PFSK-1 (cell line): ENCODE results near the gene CCDC33.

Experiments
- FOXP2 ChIP-seq: optimal IDR thresholded peaks from 2 replicates; pipeline ENCODE3; 2011; ENCODE audit warnings: borderline replicate concordance, control low read depth, inconsistent platforms; ENCODE audit not compliant: insufficient read depth; ENCODE audit errors: extremely low read length, extremely low read depth
- POLR2AphosphoS5 ChIP-seq: IDR thresholded peaks from 2 replicates; pipeline ENCODE4 v1.6.1; 2012; ENCODE audit warnings: low read depth, mild to moderate bottlenecking, control low read depth, low read length, moderate library complexity
- SIN3A ChIP-seq: IDR thresholded peaks from 2 replicates; pipeline ENCODE4 v1.6.1; 2012; ENCODE audit warnings: mild to moderate bottlenecking, low read length, moderate library complexity, borderline replicate concordance; ENCODE audit not compliant: insufficient read depth
- TAF1 ChIP-seq: IDR thresholded peaks from 2 replicates; pipeline ENCODE4 v1.6.1; 2012; ENCODE audit warnings: low read length, control low read depth, borderline replicate concordance; ENCODE audit not compliant: insufficient read depth
- TF ChIP-seq, protein P1 (sequence below), 2 experiments: IDR thresholded peaks; 2 replicates each; pipeline versions ENCODE4 v1.6.1 to v1.8.0; 2011 to 2012; ENCODE audit warnings: low read depth in 2 of 2, low read length in 2 of 2, control low read depth in 1 of 2, inconsistent platforms in 1 of 2, mild to moderate bottlenecking in 1 of 2, moderate library complexity in 1 of 2; ENCODE audit not compliant: insufficient read depth in 1 of 2

The CCDC33 gene

DNA sequence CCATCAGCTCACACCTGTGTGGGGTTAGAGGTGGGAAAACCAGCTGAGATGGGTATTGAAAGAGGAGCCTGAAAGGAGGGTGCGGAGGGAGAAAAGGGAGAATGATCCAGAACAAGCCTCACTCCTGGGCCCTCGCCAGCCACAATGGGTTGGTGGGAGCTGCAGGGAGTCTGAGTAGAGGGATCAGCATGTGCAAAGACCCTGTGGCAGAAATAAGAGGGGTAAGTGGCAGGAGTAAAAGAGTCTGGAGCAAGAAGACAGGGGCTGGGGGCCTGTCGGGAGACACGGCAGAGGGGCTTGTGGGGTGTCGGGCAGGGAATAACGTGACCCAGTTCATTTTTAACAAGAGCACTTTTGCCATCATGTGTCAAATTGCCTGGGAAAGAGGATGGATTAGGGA is 34.0 kb downstream of the CCDC33 start:
- no peak for TF ChIP-seq FOXP2

DNA sequence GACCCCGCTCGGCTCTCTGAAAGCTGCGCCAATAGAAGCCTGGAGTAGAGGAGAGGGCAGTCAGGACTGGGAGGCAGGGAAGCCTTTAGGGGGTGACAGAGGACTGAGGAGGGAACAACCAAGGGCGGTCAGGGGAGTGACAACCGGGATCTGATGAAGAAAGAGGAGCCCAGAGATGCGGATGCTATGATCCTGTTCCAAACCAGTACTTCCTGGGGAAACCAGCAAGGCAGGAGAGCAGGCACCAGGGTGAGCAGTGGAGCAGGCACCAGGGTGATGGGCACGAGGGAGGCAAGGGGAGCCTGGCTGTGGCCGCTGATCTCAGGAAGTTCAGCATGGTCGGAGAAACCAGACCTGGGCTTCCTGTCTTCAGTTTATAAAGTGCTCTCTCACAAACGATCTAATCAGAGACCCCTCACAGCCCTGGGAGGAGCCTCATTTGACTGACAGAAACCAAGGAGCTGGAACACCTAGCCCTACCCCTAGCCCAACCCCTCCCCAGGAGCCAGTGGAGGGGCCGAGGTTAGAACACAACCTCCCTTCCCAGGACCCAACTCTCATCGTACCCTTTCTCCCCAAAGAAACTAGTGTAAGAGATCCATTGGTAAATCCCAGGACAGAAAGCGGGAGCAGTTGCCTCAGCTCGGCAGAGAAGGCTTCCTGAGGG is 34.9 kb downstream of the CCDC33 start:
- TF ChIP-seq, protein P1, sequence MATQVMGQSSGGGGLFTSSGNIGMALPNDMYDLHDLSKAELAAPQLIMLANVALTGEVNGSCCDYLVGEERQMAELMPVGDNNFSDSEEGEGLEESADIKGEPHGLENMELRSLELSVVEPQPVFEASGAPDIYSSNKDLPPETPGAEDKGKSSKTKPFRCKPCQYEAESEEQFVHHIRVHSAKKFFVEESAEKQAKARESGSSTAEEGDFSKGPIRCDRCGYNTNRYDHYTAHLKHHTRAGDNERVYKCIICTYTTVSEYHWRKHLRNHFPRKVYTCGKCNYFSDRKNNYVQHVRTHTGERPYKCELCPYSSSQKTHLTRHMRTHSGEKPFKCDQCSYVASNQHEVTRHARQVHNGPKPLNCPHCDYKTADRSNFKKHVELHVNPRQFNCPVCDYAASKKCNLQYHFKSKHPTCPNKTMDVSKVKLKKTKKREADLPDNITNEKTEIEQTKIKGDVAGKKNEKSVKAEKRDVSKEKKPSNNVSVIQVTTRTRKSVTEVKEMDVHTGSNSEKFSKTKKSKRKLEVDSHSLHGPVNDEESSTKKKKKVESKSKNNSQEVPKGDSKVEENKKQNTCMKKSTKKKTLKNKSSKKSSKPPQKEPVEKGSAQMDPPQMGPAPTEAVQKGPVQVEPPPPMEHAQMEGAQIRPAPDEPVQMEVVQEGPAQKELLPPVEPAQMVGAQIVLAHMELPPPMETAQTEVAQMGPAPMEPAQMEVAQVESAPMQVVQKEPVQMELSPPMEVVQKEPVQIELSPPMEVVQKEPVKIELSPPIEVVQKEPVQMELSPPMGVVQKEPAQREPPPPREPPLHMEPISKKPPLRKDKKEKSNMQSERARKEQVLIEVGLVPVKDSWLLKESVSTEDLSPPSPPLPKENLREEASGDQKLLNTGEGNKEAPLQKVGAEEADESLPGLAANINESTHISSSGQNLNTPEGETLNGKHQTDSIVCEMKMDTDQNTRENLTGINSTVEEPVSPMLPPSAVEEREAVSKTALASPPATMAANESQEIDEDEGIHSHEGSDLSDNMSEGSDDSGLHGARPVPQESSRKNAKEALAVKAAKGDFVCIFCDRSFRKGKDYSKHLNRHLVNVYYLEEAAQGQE (IDR thresholded peaks at IDR 0.05; ENCODE audit: insufficient read depth in 1 of 2, low read depth in 2 of 2, low read length in 2 of 2), result no peak; a peak in 1 of 4 replicates
- TF ChIP-seq SIN3A (no peak), TAF1 (no peak), POLR2AphosphoS5 (no peak), FOXP2 (no peak)

DNA sequence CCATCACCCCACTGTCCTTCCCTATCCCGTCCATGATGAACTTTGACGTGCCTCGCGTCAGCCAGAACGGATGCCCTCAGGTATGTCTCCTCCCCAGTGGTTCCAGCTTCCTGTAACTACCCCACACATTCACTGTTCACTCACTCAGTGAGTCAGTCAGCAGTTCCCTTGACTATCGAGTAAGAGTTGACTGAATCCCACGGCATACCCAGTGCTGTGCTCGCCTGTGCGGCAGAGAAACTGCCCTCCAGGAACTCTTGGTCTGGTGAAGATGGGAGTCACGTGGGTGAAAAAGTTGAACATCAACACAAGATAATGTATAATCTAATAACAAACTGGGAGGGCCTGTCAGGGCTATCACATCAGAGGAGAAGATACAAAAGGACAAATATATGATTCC is 36.7 kb downstream of the CCDC33 start:
- TF ChIP-seq, protein P1 (IDR thresholded peaks at IDR 0.05; ENCODE audit: insufficient read depth in 1 of 2, low read depth in 2 of 2, low read length in 2 of 2), result no peak
- no peak for TF ChIP-seq SIN3A
- TF ChIP-seq FOXP2, result no peak
- no peak for TF ChIP-seq TAF1
- no peak for TF ChIP-seq POLR2AphosphoS5

DNA sequence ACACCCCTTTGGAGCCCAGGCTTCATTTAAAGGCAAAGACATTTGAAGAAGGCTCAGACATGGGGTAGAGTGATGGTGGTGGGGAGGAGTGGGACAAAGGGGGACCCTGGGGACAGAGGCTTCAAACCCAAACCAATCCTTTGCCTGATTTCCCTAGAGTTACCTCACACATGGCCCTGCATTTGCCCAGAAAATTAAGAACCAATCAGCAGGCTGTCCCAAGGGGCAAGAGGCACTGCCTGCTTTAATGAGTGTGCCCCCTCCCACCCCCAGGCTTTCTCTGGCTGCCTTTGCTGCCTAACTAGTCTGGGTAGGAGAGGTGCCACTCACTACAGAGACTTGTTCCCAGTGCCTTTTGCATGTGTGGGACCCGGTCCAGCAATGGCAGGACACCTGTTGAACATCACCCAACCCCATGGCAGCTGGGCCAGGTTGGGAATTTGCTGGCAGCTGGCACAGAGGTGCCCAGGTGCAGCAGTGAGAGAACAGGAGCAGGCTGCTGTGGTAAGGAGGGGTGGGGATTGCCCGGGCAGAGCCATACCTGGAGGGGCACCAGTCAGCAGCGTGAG is 38.4 kb downstream of the CCDC33 start:
- TF ChIP-seq POLR2AphosphoS5, result no peak
- no peak for TF ChIP-seq FOXP2
- TF ChIP-seq TAF1, result no peak
- TF ChIP-seq, protein P1 (IDR thresholded peaks at IDR 0.05; ENCODE audit: insufficient read depth in 1 of 2, low read depth in 2 of 2, low read length in 2 of 2), result no peak
- TF ChIP-seq SIN3A, result no peak

DNA sequence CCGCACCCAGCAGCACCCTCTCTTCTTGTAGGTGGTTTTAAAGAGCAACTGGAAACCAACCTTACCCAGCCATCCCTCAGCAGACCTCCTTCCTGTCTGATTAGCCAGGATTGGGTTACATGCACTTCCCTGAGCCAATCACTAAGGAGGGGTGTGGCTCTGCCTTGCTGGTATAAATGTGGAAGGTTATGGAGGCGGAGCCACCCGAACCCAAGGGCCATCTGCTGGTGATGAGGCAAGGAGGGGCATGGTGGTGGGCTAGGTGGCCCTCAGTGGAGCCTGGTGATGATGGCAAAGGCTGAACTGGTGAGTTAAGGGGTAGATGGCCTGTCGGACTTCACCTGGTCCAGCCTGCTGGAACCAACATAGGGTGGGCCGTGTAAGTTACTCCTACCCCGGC is 39.8 kb downstream of the CCDC33 start:
- TF ChIP-seq TAF1, result no peak
- no peak for TF ChIP-seq FOXP2
- no peak for TF ChIP-seq POLR2AphosphoS5
- TF ChIP-seq SIN3A, result no peak
- TF ChIP-seq, protein P1 (IDR thresholded peaks at IDR 0.05; ENCODE audit: insufficient read depth in 1 of 2, low read depth in 2 of 2, low read length in 2 of 2), result no peak
